ENCODE measurements around the gene BBS5. TPM values are rescaled to one million over a fixed set of nuclear protein-coding genes. Genes with fewer than 3 reads are reported as not detected.

BBS5 gene
- total RNA-seq, 1 experiment from 2014 or later, result 0.55 TPM

DNA sequence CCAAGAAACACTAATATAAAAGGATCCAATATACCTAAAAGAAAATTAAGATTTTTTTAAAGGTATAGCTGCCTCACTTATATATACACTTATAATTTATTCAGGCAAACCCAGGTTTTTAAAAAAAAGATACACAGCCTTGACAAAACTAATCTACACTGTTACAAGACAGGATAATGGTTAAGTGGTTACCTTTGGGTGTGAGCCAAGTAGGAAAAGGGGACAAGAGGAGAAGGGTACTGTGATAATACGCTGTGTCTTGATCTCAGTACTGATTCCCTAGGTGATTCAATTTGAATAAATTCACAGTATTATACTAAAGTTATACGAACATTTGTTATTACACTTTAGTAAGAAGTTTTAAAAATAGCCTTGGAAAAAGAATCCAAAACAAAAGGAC, 60.9 kb downstream of the BBS5 start:
- H3K27ac ChIP-seq (ENCODE audit: insufficient read length, low read depth, low read length), result no peak overlapping the region
- TF ChIP-seq, protein P1, sequence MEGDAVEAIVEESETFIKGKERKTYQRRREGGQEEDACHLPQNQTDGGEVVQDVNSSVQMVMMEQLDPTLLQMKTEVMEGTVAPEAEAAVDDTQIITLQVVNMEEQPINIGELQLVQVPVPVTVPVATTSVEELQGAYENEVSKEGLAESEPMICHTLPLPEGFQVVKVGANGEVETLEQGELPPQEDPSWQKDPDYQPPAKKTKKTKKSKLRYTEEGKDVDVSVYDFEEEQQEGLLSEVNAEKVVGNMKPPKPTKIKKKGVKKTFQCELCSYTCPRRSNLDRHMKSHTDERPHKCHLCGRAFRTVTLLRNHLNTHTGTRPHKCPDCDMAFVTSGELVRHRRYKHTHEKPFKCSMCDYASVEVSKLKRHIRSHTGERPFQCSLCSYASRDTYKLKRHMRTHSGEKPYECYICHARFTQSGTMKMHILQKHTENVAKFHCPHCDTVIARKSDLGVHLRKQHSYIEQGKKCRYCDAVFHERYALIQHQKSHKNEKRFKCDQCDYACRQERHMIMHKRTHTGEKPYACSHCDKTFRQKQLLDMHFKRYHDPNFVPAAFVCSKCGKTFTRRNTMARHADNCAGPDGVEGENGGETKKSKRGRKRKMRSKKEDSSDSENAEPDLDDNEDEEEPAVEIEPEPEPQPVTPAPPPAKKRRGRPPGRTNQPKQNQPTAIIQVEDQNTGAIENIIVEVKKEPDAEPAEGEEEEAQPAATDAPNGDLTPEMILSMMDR (conservative IDR thresholded peaks at IDR 0.05), result no peak
- H2BK20ac ChIP-seq (ENCODE audit: low read depth, low read length, poor library complexity, severe bottlenecking), result no peak overlapping the region
- H3K27me3 Mint-ChIP-seq (ENCODE audit: low read depth), result no peaks in the 10 kb centered on the region
- H3K36me3 Mint-ChIP-seq (ENCODE audit: insufficient read depth in 1 of 3, low read depth in 3 of 3), result peaks cover 2 to 35% (median 34%) of the 10 kb centered on the region in 3 experiments; a peak in 6 of 7 replicates
- H3K14ac ChIP-seq (ENCODE audit: insufficient read depth, low read length), result no peak overlapping the region
- no peak overlapping the region for H3K4ac ChIP-seq (ENCODE audit: low read depth, low read length)
- H3K23me2 ChIP-seq (ENCODE audit: insufficient read length, low read depth, low read length, poor library complexity, severe bottlenecking), result no peaks in the 10 kb centered on the region
- no peaks in the 10 kb centered on the region for H4K20me1 ChIP-seq (ENCODE audit: control insufficient read depth, insufficient read depth, insufficient read length)
- no peaks in the 10 kb centered on the region for H3K79me1 ChIP-seq (ENCODE audit: insufficient read depth, low read depth, low read length, poor library complexity, severe bottlenecking)
- no peak overlapping the region for H2AK5ac ChIP-seq (ENCODE audit: insufficient read length, low read length)
- no peak overlapping the region for H3K18ac ChIP-seq (ENCODE audit: insufficient read length, low read depth, low read length)
- H3K9ac ChIP-seq (ENCODE audit: extremely low read depth, insufficient read length, low read length), result no peak overlapping the region
- H2BK5ac ChIP-seq (ENCODE audit: insufficient read length, low read length), result no peak overlapping the region
- no peak overlapping the region for H4K5ac ChIP-seq (ENCODE audit: insufficient read length, low read depth, low read length)
- H3K4me2 ChIP-seq (ENCODE audit: insufficient read depth, insufficient read length, low read length), result no peak overlapping the region
- H3K27me3 ChIP-seq (ENCODE audit: insufficient read depth, low read length), result no peaks in the 10 kb centered on the region
- H4K8ac ChIP-seq (replicated peaks; ENCODE audit: insufficient read length, low read depth, low read length), result no peak overlapping the region
- H3K4me1 Mint-ChIP-seq, result no peaks in the 10 kb centered on the region
- H3K4me1 ChIP-seq (ENCODE audit: insufficient read depth, low read length), result no peaks in the 10 kb centered on the region
- no peaks in the 10 kb centered on the region for H3K9me3 ChIP-seq (ENCODE audit: control insufficient read depth, low read depth, low read length)
- H2BK15ac ChIP-seq (ENCODE audit: low read depth, low read length), result no peak overlapping the region
- H3K4me3 Mint-ChIP-seq, result no peak overlapping the region
- H2BK12ac ChIP-seq (ENCODE audit: insufficient read length, low read depth, low read length), result no peak overlapping the region
- H3K79me2 ChIP-seq (ENCODE audit: insufficient read depth, low read length), result no peaks in the 10 kb centered on the region
- DNase-seq, result no peak
- H3K27ac Mint-ChIP-seq, result no peak overlapping the region
- H4K91ac ChIP-seq (ENCODE audit: insufficient read length, low read depth, low read length), result no peak overlapping the region
- H2AFZ ChIP-seq (ENCODE audit: low read length), result no peak overlapping the region
- no peak overlapping the region for H3K56ac ChIP-seq (ENCODE audit: insufficient read length, low read depth, low read length)
- H3K9me3 Mint-ChIP-seq, result no peaks in the 10 kb centered on the region
- no CpG with 5 or more reads among the region's 2 CpGs for WGBS (ENCODE audit: extremely low coverage, insufficient read length, low lambda C conversion rate)
- H2BK120ac ChIP-seq (ENCODE audit: low read depth, low read length, poor library complexity, severe bottlenecking), result no peak overlapping the region
- H3K23ac ChIP-seq (ENCODE audit: insufficient read length, low read depth, low read length), result no peak overlapping the region
- no peak overlapping the region for H3T11ph ChIP-seq (ENCODE audit: low read length)
